ENCODE results near the gene SIGLEC9.

SIGLEC9 gene

DNA sequence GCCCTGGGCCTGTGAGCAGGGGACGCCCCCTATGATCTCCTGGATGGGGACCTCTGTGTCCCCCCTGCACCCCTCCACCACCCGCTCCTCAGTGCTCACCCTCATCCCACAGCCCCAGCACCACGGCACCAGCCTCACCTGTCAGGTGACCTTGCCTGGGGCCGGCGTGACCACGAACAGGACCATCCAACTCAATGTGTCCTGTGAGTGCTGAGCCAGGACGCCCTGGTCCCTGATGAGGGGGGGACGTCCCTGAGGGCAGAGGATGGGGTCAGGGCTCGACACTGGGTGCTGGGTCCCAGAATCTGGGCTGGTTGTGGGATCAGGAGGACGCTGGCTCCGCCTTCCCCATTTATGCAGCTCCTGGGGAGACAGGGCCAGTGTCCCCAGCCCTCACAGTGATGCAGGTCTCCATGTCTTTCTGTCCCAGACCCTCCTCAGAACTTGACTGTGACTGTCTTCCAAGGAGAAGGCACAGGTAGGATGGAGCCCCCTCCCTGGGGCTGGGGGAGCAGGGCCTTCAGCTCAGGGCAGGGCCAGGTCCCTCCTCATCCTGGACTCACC is 19.9 kb downstream of the SIGLEC9 start:
- no peak for DNase-seq (ENCODE audit: low read depth in 2 of 2)

DNA sequence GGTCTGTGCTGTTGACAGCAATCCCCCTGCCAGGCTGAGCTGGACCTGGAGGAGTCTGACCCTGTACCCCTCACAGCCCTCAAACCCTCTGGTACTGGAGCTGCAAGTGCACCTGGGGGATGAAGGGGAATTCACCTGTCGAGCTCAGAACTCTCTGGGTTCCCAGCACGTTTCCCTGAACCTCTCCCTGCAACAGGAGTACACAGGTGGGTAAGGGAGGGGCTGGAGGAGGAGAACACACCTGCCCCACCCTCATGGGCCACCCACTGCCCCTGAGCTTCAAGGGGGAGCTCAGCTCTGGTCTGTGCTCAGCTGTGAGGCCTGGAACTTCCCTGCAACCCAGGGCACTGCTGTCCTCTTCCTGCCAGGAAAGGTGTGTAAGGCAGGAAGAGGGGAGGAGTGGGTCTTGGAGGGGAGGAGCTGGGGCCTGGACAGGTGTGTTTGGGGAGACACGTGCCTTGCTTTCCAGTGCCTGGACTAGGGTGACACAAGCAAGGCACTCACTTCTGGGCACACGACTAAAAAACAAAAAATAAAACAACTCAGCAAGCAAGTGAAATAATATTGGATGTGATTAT is 21.3 kb downstream of the SIGLEC9 start:
- DNase-seq (ENCODE audit: low read depth in 2 of 2), result no peak

DNA sequence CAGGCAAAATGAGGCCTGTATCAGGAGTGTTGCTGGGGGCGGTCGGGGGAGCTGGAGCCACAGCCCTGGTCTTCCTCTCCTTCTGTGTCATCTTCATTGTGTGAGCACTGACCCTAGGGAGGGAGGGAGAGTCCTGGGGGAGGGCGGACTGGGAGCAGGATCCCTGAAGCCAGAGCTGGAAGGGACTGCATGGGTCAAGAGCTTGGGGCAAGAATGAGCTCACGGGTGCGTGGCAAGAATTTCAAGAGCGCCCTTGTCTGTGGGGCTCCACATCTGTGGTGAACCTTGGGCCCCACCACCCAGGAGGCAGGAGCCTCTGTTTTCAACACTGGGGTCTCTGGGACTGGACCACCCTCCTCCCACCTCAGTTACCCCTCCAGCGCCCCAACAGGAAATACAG is 22.0 kb downstream of the SIGLEC9 start:
- no peak for DNase-seq (ENCODE audit: low read depth in 2 of 2)

DNA sequence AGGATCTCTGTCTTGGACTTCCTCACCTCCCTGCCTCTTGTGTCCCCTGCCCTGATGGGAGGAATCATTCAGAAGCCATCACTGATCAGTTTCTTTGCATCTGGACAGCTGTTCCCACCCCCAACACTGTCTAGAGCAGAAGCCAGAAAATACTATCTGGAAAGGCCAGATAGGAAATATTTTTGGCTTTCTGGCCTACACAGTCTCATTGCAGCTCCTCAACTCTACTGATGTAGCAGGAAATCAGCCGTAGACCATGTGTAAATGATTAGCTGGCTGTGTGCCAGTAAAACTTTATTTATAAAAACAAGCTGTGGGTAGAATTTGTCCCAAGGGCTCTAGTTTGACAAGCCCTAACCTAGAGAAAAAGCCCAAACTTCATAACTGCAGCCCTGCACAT is 23.0 kb downstream of the SIGLEC9 start:
- DNase-seq (ENCODE audit: low read depth in 2 of 2), result no peak

DNA sequence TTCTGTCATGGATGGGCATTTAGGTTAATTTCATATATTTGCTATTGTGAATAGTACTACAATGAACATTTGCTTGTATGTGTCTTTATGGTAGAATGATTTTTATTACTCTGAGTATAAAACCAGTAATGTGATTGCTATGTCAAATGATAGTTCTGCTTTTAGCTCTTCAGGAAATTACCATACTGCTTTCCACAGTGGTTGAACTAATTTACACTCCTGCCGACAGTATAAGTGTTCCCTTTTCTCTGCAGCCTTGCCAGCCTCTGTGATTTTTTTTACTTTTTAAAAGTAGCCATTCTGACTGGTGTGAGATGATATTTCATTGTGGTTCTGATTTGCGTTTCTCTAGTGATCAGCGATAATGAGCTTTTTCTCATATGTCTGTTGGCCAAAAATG is 23.9 kb downstream of the SIGLEC9 start:
- DNase-seq (ENCODE audit: low read depth in 2 of 2), result no peak

DNA sequence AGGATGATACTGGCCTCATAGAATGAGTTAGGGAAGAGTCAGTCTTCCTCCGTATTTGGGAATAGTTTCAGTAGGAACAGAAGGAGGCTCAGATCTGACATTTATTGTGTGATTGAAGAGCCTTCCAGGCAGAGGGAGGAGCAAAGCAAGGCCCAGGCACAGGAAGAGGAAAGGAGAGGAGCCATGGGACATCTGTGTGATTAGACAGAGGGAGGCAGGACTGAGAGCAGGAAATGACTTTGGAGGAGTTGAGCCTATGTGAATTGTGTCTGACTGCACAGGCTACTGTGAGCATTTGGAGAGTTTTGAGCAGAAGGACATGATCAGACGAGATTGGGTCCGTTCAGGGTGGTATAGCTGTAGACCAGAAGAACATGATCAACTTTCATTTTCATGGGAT is 25.9 kb downstream of the SIGLEC9 start:
- DNase-seq (ENCODE audit: low read depth in 2 of 2), result no peak

DNA sequence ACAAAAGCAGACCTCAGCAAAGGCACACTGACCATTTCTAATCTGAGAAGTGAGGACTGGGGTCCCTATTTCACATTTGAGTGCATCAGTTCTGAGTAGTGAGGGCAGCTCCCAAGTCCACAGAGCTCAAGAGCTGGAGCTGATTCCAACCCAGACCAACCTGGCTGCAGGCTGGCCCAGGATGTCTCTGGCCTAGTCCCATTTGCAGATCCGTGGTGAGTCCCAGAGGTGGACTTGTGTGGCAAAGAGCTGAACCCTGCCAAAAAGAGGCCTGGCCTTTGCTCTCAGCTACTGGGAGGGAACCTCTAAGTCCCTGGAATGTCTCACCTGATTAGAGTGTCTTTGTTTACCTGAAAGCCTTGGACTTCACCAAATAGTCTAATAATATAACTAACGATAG is 32.0 kb downstream of the SIGLEC9 start:
- no peak for DNase-seq (ENCODE audit: low read depth in 2 of 2)

DNA sequence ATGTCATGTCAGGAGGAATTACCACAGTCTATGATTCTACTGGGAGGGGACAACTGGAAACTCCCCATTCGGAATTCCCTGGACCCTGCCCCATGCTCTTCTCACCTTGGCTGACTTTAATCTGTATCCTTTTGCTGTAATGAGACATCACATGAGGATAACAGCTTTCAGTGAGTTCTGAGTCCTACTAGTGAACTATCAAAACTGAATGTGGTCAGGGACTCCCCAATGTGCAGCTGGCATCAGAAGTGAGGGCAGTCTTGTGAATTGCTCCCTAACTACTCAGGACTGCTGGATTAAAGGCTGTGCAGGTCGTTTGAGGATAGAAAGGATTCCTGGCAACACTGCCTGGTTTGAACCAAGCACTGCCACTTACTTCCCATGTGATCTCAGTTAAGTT is 32.6 kb downstream of the SIGLEC9 start:
- DNase-seq (ENCODE audit: low read depth in 2 of 2), result no peak

DNA sequence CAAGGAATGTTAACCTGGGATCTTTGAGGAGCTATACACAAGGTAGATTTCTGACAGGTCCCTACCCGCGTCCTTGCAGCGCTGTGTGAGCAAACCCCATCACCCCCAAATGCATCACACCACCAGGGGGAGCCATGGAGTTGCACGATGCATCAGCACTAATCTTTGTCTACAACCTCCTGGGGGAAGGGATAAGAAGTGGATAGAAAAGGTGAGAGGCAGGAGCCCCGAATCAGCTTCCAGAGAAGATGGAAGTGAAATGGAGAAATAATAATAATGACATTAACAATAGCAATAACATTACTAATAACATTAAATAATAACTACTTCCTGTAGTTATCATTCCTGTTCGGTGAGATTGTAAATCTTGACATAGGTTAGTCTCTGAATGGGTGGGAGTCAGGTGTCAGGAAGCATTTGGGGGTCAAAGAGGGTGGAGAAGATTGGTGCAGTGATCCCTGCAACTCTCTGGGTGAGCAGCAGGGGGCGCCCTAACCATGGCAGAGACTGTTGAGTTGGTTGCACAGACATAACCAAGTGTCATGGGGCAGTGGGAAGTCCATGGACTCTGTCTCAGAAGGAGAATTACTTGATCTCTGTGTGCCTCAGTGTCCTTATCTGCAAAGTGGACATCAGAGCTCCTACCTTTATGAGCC is 33.9 kb downstream of the SIGLEC9 start:
- DNase-seq (ENCODE audit: low read depth in 2 of 2), result no peak

DNA sequence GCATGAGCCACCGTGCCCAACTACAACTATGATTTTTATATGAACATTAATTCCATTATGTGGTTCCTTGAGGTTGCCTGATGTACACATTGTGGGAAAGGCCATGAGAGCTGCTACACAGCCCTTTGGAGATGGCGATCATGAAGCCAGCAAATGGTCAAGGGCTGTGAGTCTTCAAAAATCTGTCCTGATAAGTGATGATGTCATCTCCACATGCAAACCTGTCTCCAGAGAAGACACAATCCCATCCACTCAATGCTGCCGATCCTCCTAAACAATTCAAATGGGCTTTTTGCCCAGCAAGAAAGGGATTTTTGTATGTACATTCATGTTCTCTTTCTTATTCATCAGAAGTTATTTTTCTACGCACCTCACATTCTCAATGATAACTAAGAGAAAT is 35.0 kb downstream of the SIGLEC9 start:
- DNase-seq (ENCODE audit: low read depth in 2 of 2), result no peak

DNA sequence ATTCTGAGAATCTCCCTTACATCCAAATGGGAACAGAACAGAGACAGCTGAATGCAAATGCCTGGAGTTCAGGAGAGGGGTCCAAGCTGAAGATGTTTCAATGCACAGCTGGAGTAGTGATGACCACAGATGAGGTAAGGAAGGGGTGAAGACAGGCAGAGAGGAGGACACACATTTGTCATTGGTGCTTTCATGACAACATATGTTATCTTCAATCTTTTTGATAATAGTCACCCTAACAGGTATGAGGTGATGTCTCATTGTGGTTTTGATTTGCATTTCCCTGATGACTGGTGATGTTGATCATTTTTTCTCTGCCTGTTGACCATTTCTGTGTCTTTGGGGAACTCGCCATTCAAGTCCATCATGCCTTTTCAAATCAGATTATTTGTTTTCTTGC is 36.6 kb downstream of the SIGLEC9 start:
- no peak for DNase-seq (ENCODE audit: low read depth in 2 of 2)

DNA sequence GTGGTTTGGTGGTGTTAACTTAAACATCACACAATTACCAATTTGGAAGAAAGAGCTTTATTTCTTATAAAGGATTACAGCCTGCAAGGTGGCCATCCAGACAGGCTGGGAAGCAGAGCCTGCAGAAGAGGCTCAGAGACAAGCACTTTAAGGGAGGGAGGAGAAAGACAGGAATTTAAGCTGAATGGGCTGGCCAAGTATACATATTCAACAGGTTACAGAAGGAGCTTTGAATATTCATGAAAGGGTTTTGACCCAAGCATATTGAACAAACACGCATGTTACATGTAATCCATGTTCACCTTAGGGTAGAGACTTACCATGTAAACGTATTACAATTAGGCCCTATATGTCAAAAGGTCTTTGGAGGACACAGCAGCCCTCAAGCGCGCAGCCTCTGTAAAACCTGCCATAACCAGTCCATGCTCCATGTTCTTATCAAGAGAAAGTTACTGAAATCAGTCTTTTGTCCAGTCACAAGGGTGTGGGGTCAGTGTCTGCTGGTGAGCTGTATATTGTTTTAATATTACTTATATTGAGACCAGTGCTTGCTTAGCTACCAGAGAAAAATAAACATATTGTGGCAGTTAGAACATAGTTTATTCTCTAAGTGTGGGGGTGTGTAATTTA is 37.3 kb downstream of the SIGLEC9 start:
- no peak for DNase-seq (ENCODE audit: low read depth in 2 of 2)

DNA sequence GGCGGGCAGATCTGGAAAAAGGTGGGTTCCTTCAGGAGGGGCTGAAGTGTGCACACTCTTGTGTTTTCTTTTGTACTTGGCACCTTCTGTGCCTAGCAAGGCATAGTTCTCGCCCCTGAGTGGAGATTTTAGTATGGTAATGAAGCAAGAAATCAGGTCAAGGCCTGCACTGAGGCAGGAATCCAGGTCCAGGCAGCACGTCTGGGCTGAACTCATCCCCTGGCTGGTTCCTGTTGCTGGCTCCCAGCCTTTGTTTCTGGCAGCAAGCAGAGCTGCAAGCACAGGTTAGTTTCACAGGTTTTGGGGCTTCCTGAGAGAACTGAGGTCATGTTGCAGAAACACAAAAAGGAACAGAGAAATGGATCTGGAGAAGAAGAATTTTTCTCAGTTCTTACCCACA is 38.6 kb downstream of the SIGLEC9 start:
- DNase-seq (ENCODE audit: low read depth in 2 of 2), result no peak

DNA sequence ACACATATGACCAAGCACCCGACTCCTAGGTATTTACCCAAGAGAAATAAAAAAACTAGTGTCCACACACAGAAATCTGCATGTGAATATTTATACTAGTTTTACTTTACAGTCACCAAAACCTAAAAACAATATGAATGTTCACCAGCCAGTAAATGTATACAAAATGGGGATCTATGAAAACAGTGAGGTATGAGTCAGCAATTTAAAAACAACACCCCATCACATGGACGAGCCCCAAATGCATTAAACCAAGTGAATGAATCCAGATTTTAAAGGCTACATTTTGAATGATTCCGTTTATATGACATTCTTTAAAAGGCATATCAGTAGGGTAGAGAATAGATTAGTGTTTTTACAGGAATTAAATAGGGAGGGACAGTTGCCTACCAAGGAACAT is 39.5 kb downstream of the SIGLEC9 start:
- no peak for DNase-seq (ENCODE audit: low read depth in 2 of 2)

DNA sequence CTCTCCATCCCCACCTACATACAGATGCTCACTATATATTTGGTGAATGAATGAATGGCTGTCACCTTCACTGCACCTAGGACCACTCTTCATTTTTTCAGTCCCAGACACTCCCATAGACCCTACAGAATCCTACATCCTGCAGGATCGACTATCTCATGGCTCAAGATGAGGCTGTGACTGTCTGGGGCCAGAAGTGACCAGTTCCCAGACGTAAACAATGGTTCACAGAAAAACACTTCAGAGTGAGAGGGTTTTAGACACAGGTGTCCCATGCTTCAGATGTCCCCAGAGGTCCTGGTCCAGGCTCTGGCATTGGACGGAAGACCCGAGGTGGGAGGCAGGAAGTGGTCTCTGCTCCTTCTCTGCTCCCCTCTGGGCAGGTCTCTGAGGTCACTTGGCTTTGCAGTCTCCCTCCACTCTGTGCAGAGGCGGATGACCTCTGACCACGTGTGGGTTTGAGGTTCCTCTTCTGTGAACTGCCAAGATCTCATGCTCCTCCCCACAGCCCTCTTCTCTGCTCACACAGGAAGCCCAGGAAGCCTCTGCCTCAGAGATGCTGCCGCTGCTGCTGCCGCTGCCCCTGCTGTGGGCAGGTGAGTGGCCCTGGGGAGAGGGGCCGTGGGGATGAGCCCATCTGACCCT is 42.3 kb downstream of the SIGLEC9 start:
- no peak for DNase-seq (ENCODE audit: low read depth in 2 of 2)

DNA sequence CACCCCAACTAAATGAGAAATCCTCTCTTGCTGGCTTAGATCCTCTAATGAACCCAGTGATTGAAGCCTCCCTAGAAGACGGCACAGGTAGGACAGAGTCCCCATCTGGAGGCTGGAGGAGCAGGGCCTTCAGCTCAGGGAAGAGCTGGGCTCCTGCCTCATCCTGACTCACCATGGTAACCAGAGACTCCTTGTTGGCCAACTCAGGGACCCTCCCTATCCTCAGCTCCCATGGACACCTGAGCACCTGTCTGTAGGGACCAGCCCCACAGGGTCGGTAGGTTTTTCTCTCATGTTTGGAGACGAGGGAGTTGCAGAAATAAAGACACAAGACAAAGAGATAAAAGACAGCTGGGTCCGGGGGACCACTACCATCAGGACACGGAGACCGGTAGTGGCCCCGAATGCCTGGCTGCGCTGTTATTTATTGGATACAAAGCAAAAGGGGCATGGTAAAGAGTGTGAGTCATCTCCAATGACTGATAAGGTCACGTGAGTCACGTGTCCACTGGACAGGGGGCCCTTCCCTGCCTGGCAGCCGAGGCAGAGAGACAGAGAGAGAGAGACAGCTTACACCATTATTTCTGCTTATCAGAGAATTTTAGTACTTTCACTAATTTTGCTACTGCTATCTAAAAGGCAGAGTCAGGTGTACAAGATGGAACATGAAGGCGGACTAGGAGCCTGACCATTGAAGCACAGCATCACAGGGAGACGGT is 44.0 kb downstream of the SIGLEC9 start:
- no peak for DNase-seq (ENCODE audit: low read depth in 2 of 2)

DNA sequence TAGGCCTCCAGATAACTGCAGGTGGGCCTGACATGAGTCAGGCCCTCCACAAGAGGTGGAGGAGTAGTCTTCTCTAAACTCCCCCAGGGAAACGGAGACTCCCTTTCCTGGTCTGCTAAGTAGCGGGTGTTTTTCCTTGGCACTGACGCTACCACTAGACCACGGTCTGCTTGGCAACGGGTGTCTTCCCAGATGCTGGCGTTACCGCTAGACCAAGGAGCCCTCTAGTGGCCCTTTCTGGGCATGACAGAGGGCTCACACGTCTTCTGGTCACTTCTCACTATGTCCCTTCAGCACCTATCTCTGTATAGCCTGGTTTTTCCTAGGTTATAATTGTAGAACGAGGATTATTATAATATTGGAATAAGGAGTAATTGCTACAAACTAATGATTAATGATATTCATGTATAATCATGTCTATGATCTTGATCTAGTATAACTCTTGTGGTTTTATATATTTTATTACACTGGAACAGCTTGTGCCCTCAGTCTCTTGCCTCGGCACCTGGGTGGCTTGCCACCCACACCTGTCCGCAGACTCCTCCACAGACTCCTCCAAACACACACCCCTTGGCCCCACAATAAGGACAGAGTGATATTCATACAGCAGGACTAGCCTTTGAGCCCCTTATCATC is 44.7 kb downstream of the SIGLEC9 start:
- DNase-seq (ENCODE audit: low read depth in 2 of 2), result peak; percentile 11 to 20

DNA sequence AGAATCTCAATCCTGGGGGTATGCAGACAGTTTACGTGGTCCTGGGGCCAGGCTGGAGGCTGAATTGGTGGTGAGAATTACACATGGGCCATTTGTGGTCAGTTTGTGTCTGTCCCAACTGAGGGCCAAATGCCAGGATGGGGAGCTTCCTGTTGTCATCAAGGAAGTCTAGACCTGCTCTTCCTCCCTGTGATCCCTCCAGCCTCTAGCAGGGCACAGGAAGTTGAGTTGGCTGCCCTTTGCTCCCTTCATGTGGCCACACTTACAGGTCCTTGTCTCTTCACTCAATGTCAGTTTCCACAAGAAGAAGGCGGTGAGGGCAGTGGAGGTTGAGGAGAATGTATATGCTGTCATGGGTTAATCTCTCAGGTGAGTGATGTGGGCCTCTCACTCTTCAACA is 47.5 kb downstream of the SIGLEC9 start:
- DNase-seq (ENCODE audit: low read depth in 2 of 2), result no peak

DNA sequence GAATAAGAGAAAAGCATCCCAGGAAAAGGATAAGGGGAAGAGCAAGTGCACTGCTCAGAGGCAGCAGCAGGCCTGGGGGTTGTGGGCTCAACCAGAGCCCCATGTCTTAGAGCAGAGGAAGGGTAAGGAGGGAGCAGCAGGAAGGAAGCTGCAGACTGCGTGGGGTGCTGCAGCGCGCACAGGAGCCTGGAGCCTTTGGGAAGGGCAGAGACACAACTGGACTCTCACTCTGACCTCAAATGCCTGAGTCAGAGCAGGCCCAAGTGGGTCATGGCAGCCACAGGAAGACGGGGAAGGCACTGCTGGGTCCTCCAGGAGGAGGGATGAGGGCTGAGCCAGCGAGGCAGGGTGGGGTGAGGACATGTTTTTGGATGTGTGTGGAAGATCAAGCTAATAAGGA is 49.0 kb downstream of the SIGLEC9 start:
- DNase-seq (ENCODE audit: low read depth in 2 of 2), result no peak

DNA sequence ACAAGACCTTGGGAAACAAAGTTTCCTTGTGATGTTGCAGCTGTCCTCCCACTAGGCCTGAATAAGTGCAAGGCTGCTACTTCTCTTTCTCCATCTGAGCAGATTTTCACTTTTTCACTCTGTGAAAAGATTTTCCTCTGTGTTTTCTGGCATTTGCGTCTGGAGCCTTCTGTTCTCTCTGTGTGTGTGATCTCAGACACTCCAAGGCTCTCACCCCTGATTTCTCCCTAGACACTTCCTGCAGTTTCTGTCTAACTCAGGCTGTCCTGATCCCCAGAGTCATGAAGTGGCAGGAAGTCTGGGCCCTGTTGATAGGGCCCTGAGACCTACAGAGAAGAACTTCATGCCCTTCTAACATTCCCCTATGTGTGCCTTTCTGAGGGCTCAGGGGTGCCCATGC is 54.5 kb downstream of the SIGLEC9 start:
- no peak for DNase-seq (ENCODE audit: low read depth in 2 of 2)
